Tibial artery (tissue), 4 donors: Measurements from ENCODE around the gene FRY.
"Not testable (repeated sequence)": the region's sequence is repeated elsewhere in the genome, so short reads cannot be mapped to it uniquely, and the experiment has no call there.

Experiments used
- DNase-seq, 2 donors: peaks; one replicate each; pipeline ENCODE4 v3.0.0-alpha.2; 2019
- H3K27ac ChIP-seq, 2 donors: fragments of 200-600 bp; sonication (generic) in 1 of 2; 1 replicate in 1 of 2; 2 replicates in 1 of 2; pipeline ENCODE4 v1.5.1; 2018 to 2019; ENCODE audit warnings: mild to moderate bottlenecking in 1 of 2
- H3K27me3 ChIP-seq, 2 donors: fragments of 200-600 bp; sonication (generic) in 1 of 2; one replicate each; pipeline versions ENCODE4 v1.5.1 to v1.6.0; 2016 to 2019
- H3K36me3 ChIP-seq, 3 donors: fragments of 200-600 bp; sonication (generic) in 2 of 3; one replicate each; pipeline ENCODE4 v1.5.1; 2016 to 2019; ENCODE audit warnings: mild to moderate bottlenecking in 2 of 3
- H3K4me1 ChIP-seq, 4 donors: fragments of 200-600 bp; sonication (generic) in 2 of 4; 1 replicate in 3 of 4; 2 replicates in 1 of 4; pipeline ENCODE4 v1.5.1; 2016 to 2019
- H3K4me3 ChIP-seq, 2 donors: fragments of 200-600 bp; sonication (generic) in 1 of 2; 1 replicate in 1 of 2; 2 replicates in 1 of 2; pipeline ENCODE4 v1.5.1; 2018 to 2019; ENCODE audit warnings: mild to moderate bottlenecking in 2 of 2
- H3K9me3 ChIP-seq, 3 donors: fragments of 200-600 bp; sonication (generic) in 1 of 3; one replicate each; pipeline ENCODE4 v1.5.1; 2016 to 2019
- CTCF ChIP-seq, 2 experiments: fragments of 200-600 bp in 1 of 2; fragments of 450-650 bp in 1 of 2; IDR thresholded peaks; one replicate each; pipeline ENCODE4 v1.5.1; 2017 to 2019; ENCODE audit warnings: antibody characterized with exemption in 2 of 2, mild to moderate bottlenecking in 1 of 2, moderate library complexity in 1 of 2
- intact Hi-C: fragments of 100-400 bp; cut with DNase I; formaldehyde crosslinking; loops from one replicate; pipeline ENCODE4 v1.15.0; 2023; ENCODE audit warnings: low total_unique reads

FRY gene

GRCh38 chr13:32031025-32031814 lies at the start of gene FRY:
FRY (plus strand) TSS chr13:32031774; CDS start chr13:32031796, 22 bp downstream.
- Histone ChIP-seq H3K4me3 (peak within 1 kb of the TSS; percentile 83 to 84), H3K27me3 (no peaks in the 10 kb centered on the region), H3K4me1 (peaks cover 0 to 47% (median 17%) of the 10 kb centered on the region in 4 donors), H3K27ac (peak within 1 kb of the TSS; percentile 82 to 88), H3K9me3 (no peaks in the 10 kb centered on the region), H3K36me3 (no peaks in the 10 kb centered on the region)
- peak; percentile 63 to 81 for DNase-seq
- intact Hi-C loops, result loop anchor here (10.0 kb wide), 1 partner anchor 84 kb away; no protein-coding TSS in a partner anchor
- peak in 1 of 2 experiments; percentile 13 for TF ChIP-seq CTCF (IDR thresholded peaks at IDR 0.05)

- no peak for DNase-seq
Observed at GRCh38 chr13:31982124-31982523, 49.5 kb upstream of the FRY start.

GRCh38 chr13:31982540-31982939 lies 49.0 kb upstream of the FRY start:
- no peak for TF ChIP-seq CTCF (IDR thresholded peaks at IDR 0.05)
- Histone ChIP-seq H3K4me1 (peaks cover 0 to 34% (median 4%) of the 10 kb centered on the region in 4 donors), H3K27ac (no peak overlapping the region), H3K9me3 (no peaks in the 10 kb centered on the region), H3K27me3 (no peaks in the 10 kb centered on the region), H3K36me3 (no peaks in the 10 kb centered on the region), H3K4me3 (no peak overlapping the region)
- intact Hi-C loops, result no loop called here
- DNase-seq, result peak; percentile 82 to 84

More at GRCh38 chr13:31982124-31982523, 49.5 kb upstream of the FRY start:
- Histone ChIP-seq H3K4me3 (no peak overlapping the region), H3K27ac (peak overlapping the region in 1 of 2 donors; percentile 10), H3K36me3 (no peaks in the 10 kb centered on the region), H3K27me3 (no peaks in the 10 kb centered on the region), H3K4me1 (peaks cover 0 to 33% (median 4%) of the 10 kb centered on the region in 4 donors), H3K9me3 (no peaks in the 10 kb centered on the region)
- no peak for TF ChIP-seq CTCF (IDR thresholded peaks at IDR 0.05)
- intact Hi-C loops, result no loop called here

- H3K36me3 ChIP-seq, DNase-seq, H3K9me3 ChIP-seq, H3K4me3 ChIP-seq, H3K27me3 ChIP-seq, H3K27ac ChIP-seq, intact Hi-C loops: not testable (repeated sequence)
- peaks cover 0 to 34% (median 4%) of the 10 kb centered on the region in 4 donors for H3K4me1 ChIP-seq
Observed at GRCh38 chr13:31983696-31984095, 47.9 kb upstream of the FRY start.

- DNase-seq, H3K36me3 ChIP-seq, H3K4me3 ChIP-seq, H3K27ac ChIP-seq, H3K9me3 ChIP-seq, H3K27me3 ChIP-seq, intact Hi-C loops: not testable (repeated sequence)
- peaks cover 0 to 34% (median 4%) of the 10 kb centered on the region in 4 donors for H3K4me1 ChIP-seq
Observed at GRCh38 chr13:31984388-31984787, 47.2 kb upstream of the FRY start.

- Histone ChIP-seq H3K36me3 (no peaks in the 10 kb centered on the region), H3K4me1 (peaks cover 0 to 30% (median 4%) of the 10 kb centered on the region in 4 donors), H3K27me3 (no peaks in the 10 kb centered on the region), H3K9me3 (no peaks in the 10 kb centered on the region), H3K27ac (no peak overlapping the region), H3K4me3 (no peak overlapping the region)
- no peak for DNase-seq
- no peak for TF ChIP-seq CTCF (IDR thresholded peaks at IDR 0.05)
- intact Hi-C loops, result no loop called here
Observed at GRCh38 chr13:31986676-31987470, 44.7 kb upstream of the FRY start.
